PFSK-1 (cell line): ENCODE results near the gene ETHE1.

Experiments used
- POLR2AphosphoS5 ChIP-seq: IDR thresholded peaks from 2 replicates; pipeline ENCODE4 v1.6.1; 2012; ENCODE audit warnings: low read depth, mild to moderate bottlenecking, control low read depth, low read length, moderate library complexity
- TAF1 ChIP-seq: IDR thresholded peaks from 2 replicates; pipeline ENCODE4 v1.6.1; 2012; ENCODE audit warnings: low read length, control low read depth, borderline replicate concordance; ENCODE audit not compliant: insufficient read depth

- no peak for TF ChIP-seq POLR2AphosphoS5
- no peak for TF ChIP-seq TAF1
These were observed 23.2 kb downstream of the ETHE1 start for GRCh38 chr19:43503501-43504425.
